ENCODE results near the gene APBA1. TPM values are rescaled to one million over a fixed set of nuclear protein-coding genes. Genes with fewer than 3 reads are reported as not detected.
"Not testable (repeated sequence)": the region's sequence is repeated elsewhere in the genome, so short reads cannot be mapped to it uniquely, and the experiment has no call there.

The APBA1 gene
- polyA plus RNA-seq, 3 donors = 13.8 to 17.6 (median 15.3) TPM

- no peak for DNase-seq (ENCODE audit: low read depth in 3 of 3, low spot score in 2 of 3)
Observed at GRCh38 chr9:69454321-69454720, 217.8 kb downstream of the APBA1 start.

GRCh38 chr9:69453746-69454145 lies 218.4 kb downstream of the APBA1 start:
- no peak for DNase-seq (ENCODE audit: low read depth in 3 of 3, low spot score in 2 of 3)

GRCh38 chr9:69452110-69452782 lies 219.9 kb downstream of the APBA1 start:
- DNase-seq (ENCODE audit: low read depth in 3 of 3, low spot score in 2 of 3) = no peak

GRCh38 chr9:69446496-69446895 lies 225.7 kb downstream of the APBA1 start:
- DNase-seq (ENCODE audit: low read depth in 3 of 3, low spot score in 2 of 3) = no peak

- DNase-seq (ENCODE audit: low read depth in 3 of 3, low spot score in 2 of 3) = no peak
Observed at GRCh38 chr9:69445251-69445650, 226.9 kb downstream of the APBA1 start.

GRCh38 chr9:69444791-69445190 lies 227.4 kb downstream of the APBA1 start:
- no peak for DNase-seq (ENCODE audit: low read depth in 3 of 3, low spot score in 2 of 3)

GRCh38 chr9:69444021-69444420 lies 228.2 kb downstream of the APBA1 start:
- no peak for DNase-seq (ENCODE audit: low read depth in 3 of 3, low spot score in 2 of 3)

- DNase-seq (ENCODE audit: low read depth in 3 of 3, low spot score in 2 of 3) = no peak
Observed at GRCh38 chr9:69443178-69443577, 229.0 kb downstream of the APBA1 start.

GRCh38 chr9:69442486-69442885 lies 229.7 kb downstream of the APBA1 start:
- DNase-seq (ENCODE audit: low read depth in 3 of 3, low spot score in 2 of 3) = no peak

GRCh38 chr9:69440254-69440955 lies 231.8 kb downstream of the APBA1 start:
- not testable (repeated sequence) for DNase-seq (ENCODE audit: low read depth in 3 of 3, low spot score in 2 of 3)

- DNase-seq (ENCODE audit: low read depth in 3 of 3, low spot score in 2 of 3) = not testable (repeated sequence)
Observed at GRCh38 chr9:69439654-69440053, 232.5 kb downstream of the APBA1 start.

GRCh38 chr9:69433968-69434367 lies 238.2 kb downstream of the APBA1 start:
- no peak for DNase-seq (ENCODE audit: low read depth in 3 of 3, low spot score in 2 of 3)

- no peak for DNase-seq (ENCODE audit: low read depth in 3 of 3, low spot score in 2 of 3)
Observed at GRCh38 chr9:69433392-69433791, 238.8 kb downstream of the APBA1 start.

GRCh38 chr9:69432623-69433022 lies 239.5 kb downstream of the APBA1 start:
- no peak for DNase-seq (ENCODE audit: low read depth in 3 of 3, low spot score in 2 of 3)

GRCh38 chr9:69431777-69432176 lies 240.4 kb downstream of the APBA1 start:
- DNase-seq (ENCODE audit: low read depth in 3 of 3, low spot score in 2 of 3) = no peak

- no peak for DNase-seq (ENCODE audit: low read depth in 3 of 3, low spot score in 2 of 3)
Observed at GRCh38 chr9:69431203-69431602, 241.0 kb downstream of the APBA1 start.

- DNase-seq (ENCODE audit: low read depth in 3 of 3, low spot score in 2 of 3) = no peak
Observed at GRCh38 chr9:69430206-69430605, 242.0 kb downstream of the APBA1 start.

- no peak for DNase-seq (ENCODE audit: low read depth in 3 of 3, low spot score in 2 of 3)
Observed at GRCh38 chr9:69429281-69429680, 242.9 kb downstream of the APBA1 start.

- no peak for DNase-seq (ENCODE audit: low read depth in 3 of 3, low spot score in 2 of 3)
Observed at GRCh38 chr9:69428017-69428785, 244.0 kb downstream of the APBA1 start.

- DNase-seq (ENCODE audit: low read depth in 3 of 3, low spot score in 2 of 3) = no peak
Observed at GRCh38 chr9:69427286-69427685, 244.9 kb downstream of the APBA1 start.

GRCh38 chr9:69425136-69425801 lies 246.9 kb downstream of the APBA1 start:
- no peak for DNase-seq (ENCODE audit: low read depth in 3 of 3, low spot score in 2 of 3)

All from right renal cortex interstitium (tissue), 3 donors.